HEK293T (cell line): ENCODE results near the gene DBI.

Experiments
- CTCF ChIA-PET: fragments of 350-600 bp; formaldehyde crosslinking; extraction: SDS; loops from one replicate; lab custom pipeline; 2021; ENCODE audit warnings: antibody characterized with exemption, inconsistent platforms; lab: Yijun Ruan, JAX
- POLR2A ChIA-PET: fragments of 350-600 bp; formaldehyde crosslinking; extraction: SDS; loops from one replicate; lab custom pipeline; 2020; ENCODE audit warnings: antibody characterized with exemption, inconsistent platforms; lab: Yijun Ruan, JAX
- DNase-seq: peaks from one replicate; pipeline ENCODE4 v3.0.0; 2012; ENCODE audit warnings: mixed read lengths; ENCODE audit errors: extremely low spot score
- ARNT ChIP-seq: fragments of 450-650 bp; IDR thresholded peaks from 2 replicates; pipeline ENCODE4 v1.6.1; 2017; ENCODE audit warnings: mild to moderate bottlenecking
- BHLHE40 ChIP-seq: fragments of 450-650 bp; IDR thresholded peaks from 2 replicates; pipeline ENCODE4 v1.6.1; 2016; ENCODE audit warnings: mild to moderate bottlenecking, moderate library complexity, borderline replicate concordance
- CTBP1 ChIP-seq: fragments of 450-650 bp; IDR thresholded peaks from 2 replicates; pipeline ENCODE4 v1.6.1; 2016; ENCODE audit warnings: borderline replicate concordance
- ELF4 ChIP-seq: fragments of 450-650 bp; IDR thresholded peaks from 2 replicates; pipeline ENCODE4 v1.6.1; 2017; ENCODE audit warnings: antibody characterized with exemption
- FOXA1 ChIP-seq: fragments of 450-650 bp; IDR thresholded peaks from 2 replicates; pipeline ENCODE4 v1.6.1; 2016; ENCODE audit warnings: mild to moderate bottlenecking
- FOXK2 ChIP-seq: fragments of 450-650 bp; IDR thresholded peaks from 2 replicates; pipeline ENCODE4 v1.6.1; 2016; ENCODE audit warnings: mild to moderate bottlenecking
- FOXM1 ChIP-seq: fragments of 450-650 bp; IDR thresholded peaks from 2 replicates; pipeline ENCODE4 v1.6.1; 2017; ENCODE audit warnings: mild to moderate bottlenecking, borderline replicate concordance
- HDGF ChIP-seq: fragments of 450-650 bp; IDR thresholded peaks from 2 replicates; pipeline ENCODE4 v1.6.1; 2017; ENCODE audit warnings: antibody characterized with exemption, borderline replicate concordance
- L3MBTL2 ChIP-seq: fragments of 450-650 bp; conservative IDR thresholded peaks from 2 replicates; pipeline ENCODE4 v1.6.1; 2016; ENCODE audit warnings: mild to moderate bottlenecking
- LEF1 ChIP-seq: fragments of 450-650 bp; IDR thresholded peaks from 2 replicates; pipeline ENCODE4 v1.6.1; 2017; ENCODE audit warnings: mild to moderate bottlenecking, borderline replicate concordance
- NFRKB ChIP-seq: fragments of 450-650 bp; IDR thresholded peaks from 2 replicates; pipeline ENCODE4 v1.6.1; 2016; ENCODE audit warnings: mild to moderate bottlenecking, moderate library complexity
- PKNOX1 ChIP-seq: fragments of 450-650 bp; IDR thresholded peaks from 2 replicates; pipeline ENCODE4 v1.6.1; 2016
- SP1 ChIP-seq: fragments of 450-650 bp; IDR thresholded peaks from 2 replicates; pipeline ENCODE4 v1.6.1; 2017
- SUZ12 ChIP-seq: fragments of 450-650 bp; IDR thresholded peaks from 2 replicates; pipeline ENCODE4 v1.6.1; 2016; ENCODE audit warnings: mild to moderate bottlenecking
- TARDBP ChIP-seq: fragments of 450-650 bp; IDR thresholded peaks from 2 replicates; pipeline ENCODE4 v1.6.1; 2016
- ZNF384 ChIP-seq: fragments of 450-650 bp; IDR thresholded peaks from 2 replicates; pipeline ENCODE4 v1.6.1; 2016

Gene DBI

GRCh38 chr2:119327431-119327830, 39.3 kb upstream of the DBI start:
- POLR2A ChIA-PET, result no interaction called here
- CTCF ChIA-PET, result no interaction called here
- TF ChIP-seq ELF4 (no peak), SP1 (no peak)
- no peak for DNase-seq

DNA sequence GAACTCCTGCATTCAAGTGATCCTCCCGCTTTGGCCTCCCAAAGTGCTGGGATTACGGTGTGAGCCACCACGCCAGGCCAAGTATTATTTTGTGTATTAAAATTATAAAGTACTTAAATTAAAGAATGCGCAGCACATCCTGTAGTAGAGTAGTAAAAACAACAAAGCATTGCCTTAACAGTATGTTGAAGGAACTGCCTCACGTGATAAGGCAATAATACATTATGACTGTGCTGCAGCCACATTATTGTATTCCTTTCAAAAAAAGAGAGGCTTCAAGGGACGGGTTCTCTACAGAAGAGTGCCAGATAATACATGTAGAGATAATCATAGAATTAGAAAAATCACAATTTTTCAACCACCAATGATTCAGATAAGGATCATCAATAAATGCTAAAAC, 33.8 kb upstream of the DBI start:
- no peak for DNase-seq
- POLR2A ChIA-PET, result no interaction called here
- CTCF ChIA-PET, result no interaction called here
- no peak for TF ChIP-seq LEF1
- no peak for TF ChIP-seq HDGF
- no peak for TF ChIP-seq FOXK2
- TF ChIP-seq ZNF384, result no peak
- TF ChIP-seq FOXA1, result no peak
- no peak for TF ChIP-seq PKNOX1
- TF ChIP-seq CTBP1, result no peak
- no peak for TF ChIP-seq NFRKB
- no peak for TF ChIP-seq FOXM1
- TF ChIP-seq L3MBTL2, result no peak
- no peak for TF ChIP-seq BHLHE40
- no peak for TF ChIP-seq SP1
- no peak for TF ChIP-seq ELF4
- TF ChIP-seq ARNT, result no peak

DNA sequence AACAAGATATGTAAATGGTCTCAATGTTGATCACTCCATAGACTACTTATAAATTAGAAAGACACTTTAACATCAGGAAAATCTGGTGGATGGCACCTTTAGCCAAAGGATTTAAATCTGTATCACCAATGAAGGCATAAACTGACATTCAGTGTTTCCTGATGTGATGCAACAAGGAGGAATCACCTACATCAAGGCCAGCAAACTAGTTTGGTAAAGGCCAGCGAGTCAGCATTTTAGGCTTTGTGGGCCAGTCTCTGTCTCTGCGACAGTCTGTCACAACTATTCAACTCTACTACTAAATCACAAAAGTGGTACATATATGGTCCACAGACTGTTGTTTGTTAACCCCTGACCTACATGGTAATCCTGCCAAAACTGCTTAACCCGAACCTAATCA, 33.4 kb upstream of the DBI start:
- no peak for DNase-seq
- ChIA-PET CTCF (no interaction called here), POLR2A (no interaction called here)
- TF ChIP-seq ARNT, result no peak
- no peak for TF ChIP-seq NFRKB
- TF ChIP-seq SUZ12, result no peak
- TF ChIP-seq FOXM1, result no peak
- no peak for TF ChIP-seq PKNOX1
- no peak for TF ChIP-seq ELF4
- TF ChIP-seq ZNF384, result no peak
- no peak for TF ChIP-seq FOXA1
- no peak for TF ChIP-seq HDGF
- TF ChIP-seq LEF1, result no peak
- TF ChIP-seq SP1, result no peak
- no peak for TF ChIP-seq TARDBP

DNA sequence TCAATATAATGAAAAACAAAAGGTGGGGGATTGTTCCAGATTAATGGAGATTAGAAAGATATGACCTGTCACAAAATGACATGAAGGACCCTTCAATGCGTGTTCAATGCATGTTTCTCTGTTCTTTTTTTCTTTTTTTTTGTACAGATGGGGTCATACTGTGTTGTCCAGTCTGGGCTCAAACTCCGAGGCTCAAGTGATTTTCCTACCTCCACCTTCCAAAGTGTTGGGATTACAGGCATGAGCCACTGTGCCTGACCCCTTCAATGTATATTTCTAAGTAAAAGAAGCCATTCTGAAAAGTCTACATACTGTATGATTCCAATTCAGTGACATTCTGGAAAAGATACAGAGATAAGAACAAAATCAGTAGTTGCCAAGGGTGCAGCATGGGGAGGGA, 32.9 kb upstream of the DBI start:
- TF ChIP-seq ZNF384, result no peak
- TF ChIP-seq HDGF, result no peak
- TF ChIP-seq TARDBP, result no peak
- TF ChIP-seq BHLHE40, result no peak
- no peak for TF ChIP-seq FOXA1
- no peak for TF ChIP-seq LEF1
- ChIA-PET POLR2A (no interaction called here), CTCF (no interaction called here)
- no peak for DNase-seq

- no peak for DNase-seq
- ChIA-PET CTCF (interaction anchor here (0.7 kb wide), 1 partner anchor 13 kb away, joined by 3 read pairs; no protein-coding TSS in a partner anchor), POLR2A (no interaction called here)
- TF ChIP-seq PKNOX1 (no peak), ELF4 (no peak), L3MBTL2 (no peak)
These were observed 29.0 kb upstream of the DBI start for GRCh38 chr2:119337749-119338148.

DNA sequence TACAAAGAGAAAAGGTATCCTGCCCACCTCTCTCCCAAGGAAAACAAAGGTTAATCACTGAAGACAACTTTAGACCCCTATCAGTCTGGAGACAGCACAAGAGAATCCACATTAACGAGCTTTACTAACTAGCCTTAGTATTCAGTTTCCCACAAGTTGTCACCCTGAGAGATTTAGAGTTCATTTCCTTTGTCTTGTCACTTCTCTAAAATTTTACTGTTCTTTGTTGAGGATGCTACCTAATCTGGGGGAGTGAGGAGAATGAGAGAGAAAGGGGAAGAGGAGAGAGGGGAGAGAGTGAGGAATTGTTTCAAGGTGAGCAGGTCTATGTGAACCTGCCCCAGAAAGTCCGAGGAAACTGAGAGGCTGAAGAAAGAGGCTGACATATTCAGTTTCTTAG, 28.5 kb upstream of the DBI start:
- DNase-seq, result no peak
- TF ChIP-seq TARDBP (no peak), ZNF384 (no peak), BHLHE40 (no peak), ELF4 (no peak), ARNT (no peak), FOXK2 (no peak), PKNOX1 (no peak), FOXM1 (no peak), L3MBTL2 (no peak), NFRKB (no peak), LEF1 (no peak), HDGF (no peak), CTBP1 (no peak), SUZ12 (no peak)
- ChIA-PET POLR2A (no interaction called here), CTCF (interaction anchor here (0.6 to 0.7 kb wide), 2 partner anchors 13 to 601 kb away, joined by 3 read pairs; no protein-coding TSS in a partner anchor)

DNA sequence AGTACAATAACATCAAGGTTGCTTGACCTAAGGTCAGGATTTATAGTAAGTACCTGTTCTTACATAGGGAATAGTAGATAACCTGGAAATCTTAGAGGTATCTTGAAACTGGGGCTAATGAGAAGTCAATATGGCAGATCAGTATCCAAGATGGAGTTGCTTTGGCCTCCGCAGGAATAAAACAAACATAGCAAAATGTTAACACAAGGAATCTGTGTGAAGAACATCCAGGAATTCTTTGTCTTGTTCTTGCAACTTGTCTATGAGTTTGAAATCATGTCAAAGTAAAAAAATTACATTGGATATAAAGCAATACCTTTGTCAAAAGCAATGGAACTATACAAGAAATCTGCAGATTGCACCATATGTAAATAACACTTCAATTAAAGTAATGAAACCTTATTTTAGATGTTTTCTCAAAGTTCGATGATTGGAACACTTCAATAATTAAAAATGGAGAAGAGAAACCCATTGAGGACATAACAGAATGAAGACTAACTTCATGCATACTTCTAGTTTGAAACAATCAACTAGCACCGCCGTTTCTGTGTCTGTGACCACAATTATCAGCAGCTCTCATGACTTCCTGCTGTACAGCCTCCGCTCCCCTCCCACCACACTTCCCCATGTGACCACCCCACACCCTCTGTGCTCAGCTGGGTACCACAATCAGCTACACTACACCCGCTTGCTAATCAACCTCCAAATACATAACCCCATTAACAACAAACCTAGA, 27.8 kb upstream of the DBI start:
- POLR2A ChIA-PET, result no interaction called here
- DNase-seq, result no peak
- TF ChIP-seq TARDBP, result no peak
- TF ChIP-seq HDGF, result no peak
- TF ChIP-seq ELF4, result no peak
- TF ChIP-seq ZNF384, result no peak
- TF ChIP-seq ARNT, result no peak
- no peak for TF ChIP-seq FOXK2
- TF ChIP-seq BHLHE40, result no peak
- TF ChIP-seq SUZ12, result no peak
- TF ChIP-seq FOXA1, result no peak
- no peak for TF ChIP-seq LEF1
- TF ChIP-seq FOXM1, result no peak
- TF ChIP-seq PKNOX1, result no peak
- TF ChIP-seq SP1, result no peak
- TF ChIP-seq L3MBTL2, result no peak
- TF ChIP-seq NFRKB, result no peak
- TF ChIP-seq CTBP1, result no peak
- CTCF ChIA-PET, result interaction anchor here (0.6 kb wide), 1 partner anchor 600 kb away, joined by 3 read pairs; no protein-coding TSS in a partner anchor
